Dermis blood vessel endothelial cell (primary cell): Measurements from ENCODE around the gene SYTL3. TPM values are rescaled to one million over a fixed set of nuclear protein-coding genes. Genes with fewer than 3 reads are reported as not detected.
"Not testable (repeated sequence)": the region's sequence is repeated elsewhere in the genome, so short reads cannot be mapped to it uniquely, and the experiment has no call there.

Experiments
- DNase-seq: peaks from one replicate; pipeline ENCODE4 v3.0.0; 2010
- total RNA-seq: library from RNA; depleted of rRNA; stranded (reverse); fragments of >200 nt; gene quantifications from 2 replicates; pipeline ENCODE4 v1.2.3, GENCODE V29; 2014

Gene SYTL3
- total RNA-seq, 1 donor from 2014 or later = 0.85 TPM

DNA sequence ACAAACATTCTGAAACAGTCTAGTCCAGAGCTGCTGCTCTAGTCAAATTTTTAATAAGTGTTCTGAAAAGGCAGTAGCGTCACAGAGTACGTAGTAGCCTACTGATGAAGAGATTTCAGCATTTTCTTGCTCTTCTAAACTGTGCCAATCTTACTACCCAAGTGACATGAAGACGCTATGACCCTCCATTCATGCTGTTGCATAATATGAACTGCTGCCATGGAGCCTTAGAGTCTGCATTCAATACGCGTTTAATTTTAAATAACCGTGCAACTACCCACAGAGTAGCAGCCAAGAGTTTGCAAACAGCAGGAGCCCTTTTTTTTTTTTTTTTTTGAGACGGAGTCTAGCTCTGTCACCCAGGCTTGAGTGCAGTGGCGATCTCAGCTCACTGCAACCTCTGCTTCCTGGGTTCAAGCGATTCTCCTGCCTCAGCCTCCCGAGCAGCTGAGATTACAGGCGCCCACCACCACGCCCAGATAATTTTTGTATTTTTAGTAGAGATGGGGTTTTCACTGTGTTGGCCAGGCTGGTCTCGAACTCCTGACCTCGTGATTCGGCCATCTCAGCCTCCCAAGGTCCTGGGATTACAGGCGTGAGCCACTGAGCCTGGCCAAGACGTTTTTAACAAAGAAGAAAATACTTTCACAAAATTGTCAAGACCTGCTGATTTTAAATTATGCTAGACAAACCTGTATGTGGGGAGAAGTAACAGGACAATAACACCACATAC is 125.0 kb downstream of the SYTL3 start:
- DNase-seq = no peak

DNA sequence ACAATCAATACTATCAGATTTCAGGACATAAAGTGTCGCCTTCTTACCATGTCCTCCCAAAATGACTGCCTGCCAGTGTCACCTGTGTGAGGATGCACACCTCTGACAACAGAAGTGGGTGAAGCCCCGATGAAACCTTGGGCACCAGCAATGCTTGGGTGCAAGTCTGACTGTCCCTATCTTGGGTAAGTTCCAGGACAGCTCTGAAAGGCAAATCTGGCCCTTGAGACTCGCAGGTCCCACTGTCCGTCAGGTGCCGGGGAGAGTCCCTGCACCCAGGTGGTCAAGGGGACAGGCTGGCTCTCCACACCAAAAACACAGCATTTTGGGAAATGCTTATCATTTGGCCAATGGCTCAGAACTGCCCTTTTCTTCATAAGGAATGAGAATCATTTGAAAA is 126.0 kb downstream of the SYTL3 start:
- DNase-seq = no peak

DNA sequence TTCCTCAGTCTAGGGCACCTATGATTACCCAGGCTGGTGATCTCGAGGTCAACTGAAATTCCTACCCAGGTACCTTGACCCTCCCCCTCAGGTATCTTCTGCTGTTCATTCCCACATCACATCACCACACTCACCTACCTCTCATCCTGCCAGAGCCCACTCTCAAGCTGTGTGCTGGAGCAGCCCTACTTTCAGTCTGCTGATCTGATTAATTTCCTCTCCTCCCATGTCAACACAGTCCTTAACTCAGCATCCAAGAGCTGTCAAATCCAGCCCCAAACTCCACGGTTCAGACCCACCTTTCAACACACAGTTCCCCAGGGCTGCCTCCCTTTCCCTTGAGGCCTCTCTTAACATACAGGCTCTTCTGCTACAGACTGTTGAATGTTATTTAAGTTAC is 126.9 kb downstream of the SYTL3 start:
- no peak for DNase-seq

DNA sequence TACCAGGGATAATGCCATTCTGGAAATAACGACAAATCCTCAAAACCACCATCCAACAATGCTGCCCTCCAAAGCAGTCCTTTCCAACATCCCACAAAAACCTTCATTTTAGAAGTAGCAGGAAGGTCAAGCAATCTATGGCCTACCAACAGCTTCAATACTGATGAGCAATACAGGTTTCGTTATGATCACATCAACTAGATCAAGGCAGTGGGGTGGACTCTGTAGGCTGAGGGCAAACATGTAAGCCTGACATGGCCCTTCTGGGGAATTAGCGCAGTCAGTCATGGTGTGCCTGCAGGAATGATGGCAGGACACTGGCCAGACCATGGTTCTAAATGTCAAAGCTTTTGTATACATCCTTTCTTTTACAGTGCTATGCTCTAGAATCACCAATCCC is 127.7 kb downstream of the SYTL3 start:
- no peak for DNase-seq

DNA sequence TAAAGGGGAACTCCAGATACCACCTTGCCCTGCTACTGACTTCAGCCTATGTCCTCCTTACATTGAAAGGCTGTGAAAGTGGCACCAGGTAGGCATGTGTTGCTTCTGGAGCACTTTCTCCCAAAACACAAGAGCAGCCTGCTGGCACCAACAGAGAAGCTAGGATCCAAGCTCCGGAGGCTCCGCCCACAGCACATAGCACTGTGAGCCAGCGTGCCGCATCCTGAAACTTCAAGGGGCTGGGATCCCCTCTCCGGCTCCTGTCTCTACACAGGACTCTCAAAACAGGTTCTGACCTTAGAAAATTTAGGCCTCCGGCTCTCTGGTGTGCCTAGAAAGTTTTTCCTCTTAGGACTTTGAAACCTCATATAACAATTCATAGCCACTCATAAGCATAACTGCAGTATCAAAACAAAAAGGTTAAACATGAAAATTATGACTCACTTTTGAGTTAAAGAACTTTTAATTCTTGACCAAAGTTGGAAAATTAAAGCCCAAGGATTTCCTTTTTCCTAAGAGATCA is 128.2 kb downstream of the SYTL3 start:
- no peak for DNase-seq

DNA sequence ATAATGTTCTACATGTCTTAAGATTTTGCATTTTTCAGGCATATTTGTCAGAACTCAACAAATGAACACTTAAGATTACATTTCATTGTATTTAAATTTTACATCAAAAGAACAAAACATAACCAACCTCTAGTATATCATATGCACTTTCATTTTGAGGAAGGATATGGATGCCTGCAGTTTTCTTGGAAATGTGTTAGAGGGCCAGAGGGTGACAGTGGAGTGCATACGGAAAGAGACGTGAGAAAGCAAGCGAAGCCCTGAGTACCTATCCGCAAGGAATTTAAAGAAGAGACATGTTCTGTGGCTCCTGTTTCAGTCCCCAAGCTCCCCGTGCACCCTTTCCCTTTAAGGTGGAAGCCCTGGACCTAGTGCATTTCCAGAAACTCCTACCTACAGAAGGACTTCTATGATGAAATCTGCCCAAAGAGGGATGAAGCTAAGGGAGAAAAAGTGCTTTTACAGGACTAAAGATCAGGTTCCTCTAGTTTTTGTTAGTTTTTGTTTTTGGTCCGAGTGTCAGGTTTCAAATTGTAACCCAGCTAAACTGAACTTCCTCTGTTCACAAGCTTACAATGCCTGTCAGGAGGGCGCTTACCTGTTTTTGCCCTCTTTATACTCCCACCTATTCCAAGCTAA is 130.5 kb downstream of the SYTL3 start:
- no peak for DNase-seq

DNA sequence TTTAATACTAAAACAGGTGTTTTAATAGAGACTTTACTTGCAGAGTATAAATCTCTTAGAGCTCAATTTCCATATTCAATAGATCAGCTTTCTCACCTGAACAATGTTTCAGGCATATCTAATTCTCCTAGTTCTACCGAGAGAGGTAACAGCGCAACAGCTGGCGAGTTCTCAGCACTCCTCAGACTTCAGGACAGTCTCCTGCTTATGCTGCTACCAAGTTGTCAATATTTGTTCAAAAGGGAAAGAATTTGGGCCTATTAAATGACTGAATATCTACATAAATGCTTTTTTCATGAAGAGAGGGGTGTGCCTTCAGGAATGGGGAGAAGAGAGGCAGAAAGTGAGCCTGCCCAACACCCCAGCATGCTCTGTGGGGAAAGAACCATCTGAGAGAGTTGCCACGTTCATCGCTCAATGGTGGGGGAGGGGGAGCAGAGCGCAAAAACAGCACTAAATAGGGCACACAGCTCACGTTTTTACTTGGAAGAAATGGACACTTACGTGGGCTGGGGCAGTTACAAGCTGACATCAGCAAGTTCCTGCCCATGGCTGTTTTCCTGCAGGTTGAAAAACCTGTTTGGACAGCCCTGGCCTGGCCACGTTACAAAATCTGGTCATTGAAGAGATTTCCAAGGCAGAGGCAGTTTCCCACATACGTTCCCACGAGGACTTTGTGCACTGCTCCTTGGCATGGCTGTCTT is 131.3 kb downstream of the SYTL3 start:
- DNase-seq = no peak

DNA sequence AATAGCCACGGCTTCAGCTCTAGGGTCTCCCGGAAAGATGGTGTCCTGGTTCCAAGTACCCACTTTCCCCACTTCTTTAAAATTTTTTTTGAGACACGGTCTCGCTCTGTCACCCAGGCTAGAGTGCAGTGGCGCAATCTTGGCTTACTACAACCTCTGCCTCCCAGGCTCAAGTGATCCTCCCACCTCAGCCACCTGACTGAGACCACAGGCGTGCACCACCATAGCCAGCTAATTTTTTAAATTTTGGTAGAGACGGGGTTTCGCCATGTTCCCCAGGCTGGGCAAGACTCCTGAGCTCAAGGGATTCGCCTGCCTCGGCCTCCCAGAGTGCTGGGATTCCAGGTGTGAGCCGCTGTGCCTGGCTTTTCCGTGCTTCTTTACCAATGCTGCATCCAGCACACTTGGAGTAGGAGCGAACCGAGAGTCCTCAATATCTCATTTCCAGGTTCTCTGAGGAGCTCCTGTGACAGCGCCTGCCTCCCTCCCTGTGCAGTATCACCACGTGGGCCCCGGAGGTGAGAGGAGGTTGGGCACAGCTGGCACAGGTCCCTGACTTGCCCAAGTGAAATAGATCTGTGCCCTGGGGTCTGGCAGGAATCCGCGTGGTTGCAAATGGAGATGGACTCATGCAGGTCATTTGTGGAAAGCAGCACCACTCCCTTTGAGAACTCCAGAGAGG is 132.0 kb downstream of the SYTL3 start:
- DNase-seq = no peak

DNA sequence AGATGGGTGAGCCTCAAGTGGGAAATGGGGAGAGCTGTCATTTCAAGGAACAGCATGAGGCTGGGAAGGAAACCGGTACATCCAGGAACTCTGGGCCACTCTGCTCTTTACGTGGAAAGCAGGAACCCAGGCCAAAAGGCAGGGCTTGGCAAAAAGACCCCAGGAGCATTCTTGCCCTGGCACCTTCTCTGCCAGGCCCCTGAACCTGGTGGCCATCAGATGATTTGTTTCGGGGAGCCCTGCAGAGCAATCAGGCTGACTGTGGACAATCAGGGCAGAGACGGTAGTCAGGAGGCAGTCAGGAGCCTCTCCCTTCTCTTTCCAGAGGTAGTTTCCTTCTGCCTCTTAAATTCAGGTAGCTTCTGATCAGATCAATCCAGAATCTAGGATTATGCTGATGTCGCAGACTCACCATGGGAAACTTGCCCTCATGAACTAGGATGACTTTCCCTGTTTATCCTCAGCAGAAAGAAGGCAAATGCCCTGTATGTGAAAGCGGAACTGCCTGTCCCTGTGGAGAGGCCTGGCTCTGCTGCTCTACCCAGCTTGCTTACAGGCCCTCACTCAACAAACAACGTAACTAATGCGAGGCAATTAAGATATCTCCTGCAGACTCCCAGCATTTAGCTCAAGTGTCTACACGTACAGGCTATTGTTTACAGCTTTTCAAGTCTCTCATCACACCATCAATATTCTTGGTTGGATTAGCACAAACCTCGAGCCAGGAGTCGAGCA is 132.7 kb downstream of the SYTL3 start:
- DNase-seq = no peak

DNA sequence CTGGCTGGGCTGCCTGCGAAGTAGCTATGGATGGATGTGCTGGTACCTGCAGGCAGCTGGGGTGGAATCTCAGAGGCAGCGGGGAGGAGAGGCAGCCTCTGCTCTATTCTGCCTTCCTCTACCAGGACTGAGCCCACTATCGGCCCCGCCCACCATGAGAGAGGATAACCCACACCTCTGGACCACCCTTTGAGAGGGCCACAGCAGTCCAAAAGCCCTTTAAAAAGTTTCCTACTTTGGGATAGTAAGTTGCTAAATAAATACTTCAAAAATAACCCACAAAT is 133.3 kb downstream of the SYTL3 start:
- DNase-seq = no peak

DNA sequence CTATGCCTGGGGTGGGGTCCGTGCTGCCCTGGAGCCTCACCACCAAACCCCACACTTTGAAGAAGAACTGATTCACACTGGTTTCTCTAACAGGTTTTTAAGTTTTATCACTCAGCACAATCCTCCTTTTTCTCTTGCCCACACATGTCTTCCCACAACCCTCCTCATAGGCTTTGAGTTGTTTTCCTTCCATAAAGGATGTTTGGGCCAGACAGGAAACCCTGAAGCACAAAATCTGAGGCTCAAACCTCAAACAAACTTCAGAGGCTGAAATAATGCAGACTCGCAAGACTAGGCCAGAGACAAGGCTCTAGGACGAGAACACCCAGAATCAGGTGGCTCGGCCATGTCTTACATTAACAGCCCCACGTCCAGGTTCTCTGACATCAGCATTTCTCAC is 134.0 kb downstream of the SYTL3 start:
- no peak for DNase-seq

DNA sequence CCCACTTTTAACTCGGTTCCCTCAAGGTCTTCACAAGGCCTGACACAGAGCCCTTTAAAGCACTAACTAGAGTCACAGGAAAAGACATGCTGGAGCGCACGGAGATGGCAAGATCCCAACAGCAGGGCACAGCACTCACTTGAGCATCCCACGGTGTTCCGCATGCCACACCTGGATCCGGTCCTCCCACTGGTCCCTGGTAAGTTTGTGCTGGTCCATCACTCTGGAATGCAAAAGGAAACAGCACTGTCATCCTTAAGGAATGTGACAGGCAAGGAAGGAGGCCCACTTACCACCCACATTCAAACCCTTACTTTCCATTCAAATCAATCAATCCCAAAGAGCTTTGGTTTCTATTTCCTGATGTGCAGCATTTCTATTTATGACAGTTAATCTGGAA is 134.7 kb downstream of the SYTL3 start:
- peak; percentile 85 for DNase-seq

DNA sequence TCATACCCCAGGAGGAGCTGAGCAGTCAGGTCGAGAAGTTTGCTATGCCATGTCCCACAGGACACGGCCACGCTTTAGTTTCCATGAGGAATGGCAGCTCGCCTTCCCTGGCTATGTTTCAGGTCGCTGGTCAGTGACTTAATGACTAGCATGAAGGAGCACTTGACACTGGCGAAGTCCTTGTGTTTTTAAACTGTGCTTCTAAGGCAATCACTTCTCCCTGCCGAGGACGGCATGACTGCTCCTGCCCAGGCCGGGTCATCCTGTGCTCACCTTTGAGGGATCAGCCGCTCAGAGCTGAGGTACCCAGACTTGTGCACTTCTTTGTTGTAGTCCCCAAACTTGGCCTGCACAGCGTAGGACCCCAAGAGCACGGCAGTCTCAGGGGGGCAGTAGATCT is 135.2 kb downstream of the SYTL3 start:
- no peak for DNase-seq

DNA sequence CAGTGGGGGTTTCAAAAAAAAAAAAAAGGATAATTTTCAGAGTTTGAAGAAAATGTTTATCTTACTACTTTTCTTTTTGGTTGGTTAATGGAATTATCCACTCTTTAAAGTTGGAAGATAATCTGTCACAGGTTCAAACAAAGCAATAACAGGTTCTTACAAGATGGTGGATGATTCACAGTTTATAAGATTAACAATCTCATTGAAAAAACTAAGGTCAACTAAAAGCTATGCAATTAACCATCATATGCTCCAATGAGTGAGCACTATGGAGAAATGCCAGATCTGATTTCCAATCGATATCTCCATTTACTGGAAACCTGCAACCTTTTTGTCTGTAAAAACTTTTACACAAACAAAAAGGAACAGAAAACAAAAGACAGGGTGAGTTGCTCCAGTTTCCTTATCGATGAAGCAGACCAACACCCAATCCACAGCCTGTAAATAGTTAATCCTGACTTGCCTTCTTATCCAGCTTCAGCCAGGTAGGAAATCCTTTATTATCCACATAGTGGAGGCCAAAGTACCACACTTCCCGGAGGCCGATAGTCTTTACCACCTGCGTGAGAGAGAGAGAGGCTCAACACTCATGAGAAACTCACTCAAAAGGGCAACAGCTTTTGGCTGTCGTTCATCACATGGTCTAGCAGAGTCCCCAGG is 136.9 kb downstream of the SYTL3 start:
- no peak for DNase-seq

DNA sequence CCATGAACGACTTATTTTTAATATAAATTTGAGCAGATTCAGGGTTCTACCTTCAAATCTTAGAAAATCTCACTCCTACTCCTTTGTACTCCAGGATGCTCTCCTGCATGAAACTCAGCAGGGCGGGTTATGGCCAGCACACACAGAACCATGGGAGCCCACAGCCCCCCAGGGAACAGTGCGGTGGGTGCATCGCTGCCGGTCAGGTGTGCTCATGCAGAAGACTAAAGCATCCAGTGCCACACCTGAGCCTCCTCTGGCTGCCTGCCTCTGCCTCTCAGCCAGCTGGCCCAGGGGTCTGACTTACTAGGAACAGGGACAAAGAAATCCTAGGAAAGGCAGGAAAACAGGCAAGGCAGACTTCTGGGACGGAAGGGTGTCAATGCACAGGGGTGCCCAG is 137.5 kb downstream of the SYTL3 start:
- DNase-seq = no peak

DNA sequence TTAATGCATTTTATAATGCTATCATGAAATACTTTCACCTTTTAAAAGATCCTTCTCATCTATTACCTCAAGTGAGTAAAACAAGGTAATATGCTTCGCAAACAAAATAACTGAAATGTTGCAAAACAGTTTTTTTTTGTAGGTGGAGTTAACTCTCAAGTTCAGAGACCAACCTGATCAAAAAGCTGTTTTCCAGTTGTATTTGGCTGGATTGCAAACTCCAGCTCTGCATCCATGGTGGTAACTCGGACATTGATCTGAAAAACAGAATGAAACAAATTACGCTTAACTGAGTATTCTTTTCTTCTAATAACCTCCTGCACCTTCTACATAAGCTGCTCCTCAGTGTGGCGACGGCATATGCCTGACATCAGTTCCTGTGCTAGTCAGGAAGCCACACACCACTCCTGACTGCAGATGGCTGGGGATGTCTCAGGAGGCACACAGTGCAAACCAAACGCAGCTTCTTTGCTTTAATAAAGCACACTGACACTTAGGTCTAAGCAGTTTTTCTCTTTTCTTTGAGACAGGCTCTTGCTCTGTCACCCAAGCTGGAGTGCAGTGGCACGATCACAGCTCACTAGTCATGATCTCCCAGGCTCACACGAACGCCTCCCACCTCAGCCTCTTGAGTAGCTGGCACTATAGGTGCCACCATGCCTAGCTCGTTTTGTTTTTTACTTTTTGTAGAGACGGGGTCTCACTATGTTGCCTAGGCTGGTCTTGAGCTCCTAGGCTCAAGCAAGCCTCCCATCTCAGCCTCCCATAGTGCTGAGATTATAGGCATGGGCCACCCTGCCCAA is 139.5 kb downstream of the SYTL3 start:
- peak; percentile 63 for DNase-seq

DNA sequence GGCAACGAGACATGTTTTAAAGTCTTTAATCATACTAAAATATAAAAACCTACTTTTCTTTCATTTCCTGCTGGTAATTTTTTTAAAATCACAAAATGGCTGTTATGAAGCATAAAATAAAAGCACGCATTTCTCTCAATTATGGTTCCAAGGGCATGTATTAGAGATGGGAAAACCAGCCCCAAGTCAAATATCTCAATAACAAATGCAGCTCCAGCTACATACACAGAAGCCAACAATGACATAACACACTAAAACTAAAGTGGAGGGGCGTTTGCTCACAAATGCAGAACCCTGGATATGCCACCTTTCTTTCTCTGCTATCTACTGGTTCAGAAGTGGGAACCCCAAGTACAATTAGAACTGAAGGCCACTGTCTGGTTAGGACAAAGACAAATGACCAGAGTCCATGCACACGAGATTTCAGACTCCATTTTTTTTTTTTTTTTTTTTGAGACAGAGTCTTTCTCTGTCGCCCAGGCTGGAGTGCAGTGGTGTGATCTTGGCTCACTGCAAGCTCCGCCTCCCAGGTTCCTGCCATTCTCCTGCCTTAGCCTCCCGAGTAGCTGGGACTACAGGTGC is 141.5 kb downstream of the SYTL3 start:
- no peak for DNase-seq

DNA sequence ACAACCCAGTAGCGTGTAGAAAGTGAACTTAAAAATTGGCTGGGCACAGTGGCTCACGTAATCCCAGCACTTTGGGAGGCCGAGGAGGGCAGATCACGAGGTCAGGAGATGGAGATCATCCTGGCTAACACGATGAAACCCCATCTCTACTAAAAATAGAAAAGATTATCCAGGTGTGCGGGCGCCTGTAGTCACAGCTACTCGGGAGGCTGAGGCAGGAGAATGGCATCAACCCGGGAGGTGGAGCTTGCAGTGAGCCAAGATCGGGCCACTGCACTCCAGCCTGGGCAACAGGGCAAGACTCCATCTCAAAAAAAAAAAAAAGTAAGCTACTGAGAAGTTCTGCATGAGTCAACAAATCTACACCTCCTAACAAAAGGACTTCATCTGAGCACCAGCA is 142.7 kb downstream of the SYTL3 start:
- DNase-seq = not testable (repeated sequence)

DNA sequence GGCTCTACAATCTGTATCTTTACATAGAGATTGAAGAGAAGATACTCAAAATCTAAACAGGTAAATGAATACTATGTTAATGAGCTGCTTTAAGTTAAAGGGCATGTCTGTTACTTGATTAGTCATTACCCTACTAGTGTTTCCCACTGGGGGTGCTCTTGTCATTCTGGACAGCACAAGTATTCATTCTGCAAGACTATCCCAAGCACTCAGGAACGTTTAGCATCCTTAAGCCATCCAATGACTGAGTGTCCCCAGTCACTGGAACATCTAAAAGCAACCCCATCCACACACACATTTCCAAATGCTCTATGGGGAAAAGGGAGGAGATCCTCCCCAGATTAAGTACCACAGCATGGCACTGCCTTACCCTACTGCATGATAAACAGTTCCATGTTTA is 143.6 kb downstream of the SYTL3 start:
- peak; percentile 61 for DNase-seq

DNA sequence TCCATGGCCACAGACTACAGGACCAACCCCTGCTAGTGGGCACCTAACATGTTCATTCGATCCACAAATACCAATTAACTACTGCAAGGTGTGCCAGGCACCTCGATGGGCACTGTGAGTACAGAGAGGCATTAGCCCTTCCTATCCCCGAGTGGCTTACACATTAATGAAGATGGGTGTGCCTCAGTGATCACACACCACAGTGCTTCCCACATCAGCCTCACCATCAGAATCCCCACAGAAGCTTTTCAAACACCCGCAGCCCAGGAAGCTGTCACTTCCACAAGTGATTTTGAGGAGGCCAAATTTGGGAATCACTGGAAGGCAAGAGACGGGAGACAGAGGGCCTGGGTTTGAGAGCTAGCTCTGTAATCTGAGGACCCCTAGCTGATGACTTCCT is 145.7 kb downstream of the SYTL3 start:
- DNase-seq = no peak

DNA sequence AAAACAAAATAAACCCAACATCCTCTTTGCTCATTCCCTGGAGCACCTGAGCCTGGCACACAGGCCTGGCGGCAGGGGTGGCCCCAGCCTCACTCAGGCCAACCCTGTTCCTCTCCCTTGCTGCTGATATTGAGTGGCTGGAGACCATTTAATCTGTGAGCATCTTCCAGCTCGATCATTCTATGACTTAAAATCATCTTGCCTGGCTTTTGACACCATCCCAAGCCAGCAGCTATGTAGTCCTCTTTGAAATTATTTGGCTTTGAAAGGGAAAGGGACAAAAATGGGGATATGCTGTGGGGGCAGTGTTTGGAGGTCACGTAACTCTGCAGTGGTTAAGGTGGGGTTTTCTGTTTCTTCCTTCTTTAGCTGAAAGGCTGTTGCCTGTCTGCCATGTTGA is 146.5 kb downstream of the SYTL3 start:
- DNase-seq = no peak
